SIG-M5 treated with dmso at 0.1 percent for 504 hours (cell line): ENCODE measurements around the gene ZNF414.
"Not testable (repeated sequence)": the region's sequence is repeated elsewhere in the genome, so short reads cannot be mapped to it uniquely, and the experiment has no call there.

Source experiments
- DNase-seq: peaks from one replicate; lab custom pipeline; 2025; ENCODE audit not compliant: unreplicated experiment; lab: John Stamatoyannopoulos, UW

The ZNF414 gene

DNA sequence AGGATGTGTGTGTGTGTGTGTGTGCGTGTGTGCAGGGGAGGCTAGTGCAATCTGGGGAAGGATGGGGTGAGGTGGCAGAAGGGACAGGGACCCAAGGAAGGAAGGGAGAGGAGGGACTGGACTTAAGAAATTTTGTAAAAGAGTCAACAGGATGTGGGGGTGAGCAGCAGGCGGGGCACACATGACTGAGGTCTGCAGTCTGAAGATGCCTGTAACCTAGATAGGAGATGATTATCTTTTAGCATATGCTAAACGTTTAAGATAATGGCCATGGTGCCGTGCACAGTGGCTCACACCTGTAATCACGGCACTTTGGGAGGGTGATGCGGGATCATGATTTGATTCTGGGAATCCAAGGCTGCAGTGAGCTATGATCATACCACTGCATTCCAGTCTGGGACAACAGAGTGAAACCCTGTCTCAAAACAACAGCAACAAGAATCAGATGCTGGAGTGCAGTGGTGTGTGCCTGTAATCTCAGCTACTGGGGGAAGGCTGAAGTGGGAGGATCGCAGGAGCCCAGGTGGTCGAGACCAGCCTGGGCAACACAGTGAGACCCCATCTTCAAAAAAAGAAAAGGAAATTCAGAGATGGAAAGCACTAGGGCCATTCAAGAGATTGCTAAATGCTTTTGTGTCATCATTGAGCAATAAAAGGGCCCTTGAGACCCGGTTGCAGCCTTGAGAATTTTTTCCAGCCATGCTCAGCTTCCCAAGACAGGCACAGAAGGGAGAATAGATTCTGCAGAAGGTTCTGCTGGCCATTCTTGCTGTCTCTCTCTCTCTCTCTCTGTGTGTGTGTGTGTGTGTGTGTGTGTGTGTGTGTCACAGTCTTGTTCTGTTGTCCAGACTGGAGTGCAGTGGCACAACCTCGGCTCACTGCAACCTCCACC is 3.8 kb upstream of the ZNF414 start:
- peak; percentile 86 for DNase-seq

DNA sequence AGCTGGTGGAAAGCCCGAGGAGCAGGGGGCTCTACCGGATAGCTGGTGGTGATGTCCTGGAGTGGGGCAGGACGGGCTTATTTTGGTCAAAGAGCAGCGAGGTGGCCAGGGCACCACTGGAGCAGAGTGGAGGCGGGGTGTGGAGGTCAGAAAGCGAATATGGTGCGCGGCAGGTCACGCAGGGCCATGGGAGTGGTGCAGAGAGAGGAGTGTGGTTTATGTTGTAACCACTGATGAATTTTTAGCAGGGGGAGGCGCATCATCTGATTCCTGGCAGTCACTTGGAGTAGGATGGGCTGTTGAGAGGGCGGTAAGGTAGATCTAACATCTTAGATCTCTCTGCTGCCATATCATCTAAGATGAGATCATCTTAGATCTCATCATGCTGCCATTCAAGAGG is 1.4 kb upstream of the ZNF414 start:
- DNase-seq: peak; percentile 88

DNA sequence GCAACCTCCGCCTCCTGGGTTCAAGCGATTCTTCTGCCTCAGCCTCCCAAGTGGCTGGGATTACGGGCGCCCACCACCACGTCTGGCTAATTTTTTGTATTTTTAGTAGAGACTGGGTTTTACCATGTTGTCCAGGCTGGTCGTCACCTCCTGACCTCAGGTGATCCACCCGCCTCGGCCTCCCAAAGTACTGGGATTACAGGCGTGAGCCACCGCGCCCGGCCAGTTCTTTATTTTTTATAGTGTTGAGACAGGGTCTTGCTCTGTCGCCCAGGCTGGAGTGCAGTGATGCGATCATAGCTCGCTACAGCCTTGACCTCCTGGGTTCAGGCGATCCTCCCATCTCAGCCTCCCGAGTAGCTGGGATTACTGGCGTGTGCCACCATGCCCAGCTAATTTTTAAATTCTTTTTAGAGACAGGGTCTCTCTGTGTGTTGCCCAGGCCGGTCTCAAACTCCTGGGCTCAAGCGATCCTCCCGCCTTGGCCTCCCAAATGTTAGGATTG is 590 bp upstream of the ZNF414 start:
- not testable (repeated sequence) for DNase-seq

- DNase-seq: no peak
These were observed 806 bp downstream of the ZNF414 start for GRCh38 chr19:8513036-8513686.

DNA sequence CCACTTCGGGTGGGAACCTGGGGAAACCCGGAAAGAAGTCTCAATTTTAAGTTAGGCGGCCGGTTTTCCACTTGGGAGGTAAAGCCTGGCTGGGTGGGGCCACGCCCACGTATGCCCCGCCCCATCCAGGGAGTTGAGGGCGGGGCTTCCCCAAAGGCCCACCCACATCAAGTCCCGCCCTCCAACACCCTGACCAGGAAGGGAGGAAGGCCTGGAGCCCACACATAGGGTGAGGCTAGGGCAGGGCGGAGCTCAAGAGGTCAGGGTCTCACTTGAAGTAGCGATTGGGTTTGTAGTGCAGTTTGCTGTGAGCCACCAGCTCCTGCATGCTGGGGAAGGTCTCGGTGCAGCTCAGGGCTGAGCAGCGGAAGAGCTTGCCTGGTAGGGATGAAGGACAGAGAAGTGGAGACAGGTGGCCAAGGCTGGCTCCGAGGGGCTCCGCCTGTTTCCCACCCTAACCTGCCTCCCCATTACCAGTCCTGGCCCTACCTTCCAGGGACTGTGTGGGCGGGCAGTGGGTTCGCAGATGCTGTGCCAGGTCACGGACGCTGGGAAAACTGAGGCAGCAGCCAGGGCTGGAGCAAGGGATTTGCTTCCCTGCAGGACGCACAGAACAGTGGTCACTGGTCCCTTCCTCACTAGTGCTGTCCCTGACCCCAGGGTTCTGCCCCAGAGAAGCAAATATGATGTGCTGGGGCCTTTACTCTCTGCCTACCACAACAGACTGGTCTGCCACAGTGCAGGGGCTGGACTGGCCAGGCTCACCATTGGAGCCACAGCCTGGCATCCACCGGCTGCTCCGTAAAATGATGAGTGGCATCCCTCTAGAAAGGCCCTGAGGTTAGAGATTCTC is 1.6 kb downstream of the ZNF414 start:
- DNase-seq: peak; percentile 44

DNA sequence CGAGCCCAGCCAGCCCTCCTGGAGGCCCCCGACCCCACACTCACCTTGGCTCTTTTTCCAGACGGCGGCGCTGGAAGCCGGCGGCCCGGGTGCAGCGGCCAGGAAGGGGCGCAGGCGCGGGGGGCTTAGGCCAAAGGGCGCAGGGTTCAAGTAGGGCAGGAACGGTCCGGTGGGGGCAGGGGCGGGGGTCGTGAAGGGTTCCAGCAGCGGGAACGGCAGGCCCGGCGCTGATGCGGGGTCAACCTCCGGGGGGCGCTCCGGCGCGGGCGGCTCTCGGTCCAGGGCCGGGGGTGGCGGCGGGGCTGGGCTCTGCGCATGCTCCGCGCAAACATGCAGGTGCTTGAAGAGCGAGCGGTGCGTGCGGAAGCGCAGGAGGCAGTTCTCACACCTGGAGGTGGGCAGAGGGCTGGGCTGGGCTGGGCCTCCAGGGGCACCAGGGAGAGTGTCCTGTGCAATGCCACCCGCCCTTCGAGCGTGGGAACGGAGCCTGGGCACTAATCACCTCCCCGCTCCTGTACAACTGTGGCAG is 2.3 kb downstream of the ZNF414 start:
- no peak for DNase-seq

GRCh38 chr19:8510589-8511115 is 3.3 kb downstream of the ZNF414 start:
- no peak for DNase-seq

- DNase-seq: no peak
These were observed 7.5 kb downstream of the ZNF414 start for GRCh38 chr19:8506402-8506957.

GRCh38 chr19:8505680-8506401 is 8.1 kb downstream of the ZNF414 start:
- DNase-seq: peak; percentile 39

GRCh38 chr19:8504919-8505318 is 9.0 kb downstream of the ZNF414 start:
- DNase-seq: no peak

DNA sequence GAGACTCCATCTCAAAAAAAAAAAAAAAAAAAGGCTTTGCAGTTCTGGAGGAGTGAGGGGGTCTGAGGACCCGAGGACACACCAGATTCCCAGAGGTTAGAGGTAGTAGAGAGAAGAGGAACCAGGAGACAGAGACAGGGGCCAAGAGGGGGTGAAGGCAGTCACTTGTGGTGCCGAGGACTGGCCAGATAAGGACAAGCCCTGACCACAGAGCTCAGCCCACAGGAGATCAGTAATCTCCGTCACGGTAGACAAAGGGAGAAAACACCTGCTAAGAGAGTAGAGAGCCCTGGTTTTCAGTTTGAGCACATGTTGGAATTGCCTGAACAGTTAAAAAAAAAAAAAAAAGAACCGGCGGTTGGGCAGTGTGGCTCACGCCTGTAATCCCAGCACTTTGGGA is 9.8 kb downstream of the ZNF414 start:
- DNase-seq: no peak

- DNase-seq: peak; percentile 46
These were observed 10.5 kb downstream of the ZNF414 start for GRCh38 chr19:8503510-8503909.

- DNase-seq: no peak
These were observed 12.0 kb downstream of the ZNF414 start for GRCh38 chr19:8501981-8502380.

DNA sequence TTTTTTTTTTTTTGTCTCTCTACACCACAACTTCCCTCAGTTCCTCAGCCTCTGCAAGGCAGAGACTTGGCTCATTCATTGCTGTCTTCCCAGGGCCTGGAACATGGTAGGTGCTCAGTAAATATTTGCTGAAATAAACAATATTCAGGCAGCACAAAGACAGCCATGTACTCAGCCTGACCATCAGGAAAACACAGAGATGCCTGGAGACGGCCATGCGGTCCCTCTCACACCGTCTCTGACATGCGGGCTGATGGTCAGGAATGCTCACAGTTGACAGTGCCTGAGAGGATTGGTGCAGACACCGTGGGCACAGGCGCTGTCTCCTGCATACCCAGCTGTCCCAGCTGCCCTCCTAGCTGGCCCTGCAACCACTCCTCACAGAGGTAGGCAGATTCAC is 12.5 kb downstream of the ZNF414 start:
- no peak for DNase-seq

DNA sequence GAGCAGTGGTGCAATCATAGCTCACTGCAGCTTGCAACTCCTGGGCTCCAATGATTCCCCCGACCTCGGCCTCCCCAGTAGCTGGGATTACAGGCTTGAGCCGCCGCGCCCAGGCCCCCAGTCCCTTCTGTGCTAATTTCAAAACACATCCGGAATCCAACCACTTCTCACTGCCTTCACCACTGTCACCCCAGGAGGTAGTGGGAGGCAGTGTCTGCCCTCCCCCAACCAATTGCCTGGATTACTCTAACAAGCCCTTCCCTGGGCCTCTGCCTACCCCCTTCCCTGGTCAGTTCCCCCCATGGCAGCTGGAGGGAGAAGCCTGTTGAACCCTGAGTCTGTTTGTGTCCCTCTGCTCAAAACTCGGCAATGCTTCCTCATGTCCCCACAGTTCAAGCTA is 13.8 kb downstream of the ZNF414 start:
- peak; percentile 97 for DNase-seq

GRCh38 chr19:8499048-8499833 is 14.7 kb downstream of the ZNF414 start:
- no peak for DNase-seq

DNA sequence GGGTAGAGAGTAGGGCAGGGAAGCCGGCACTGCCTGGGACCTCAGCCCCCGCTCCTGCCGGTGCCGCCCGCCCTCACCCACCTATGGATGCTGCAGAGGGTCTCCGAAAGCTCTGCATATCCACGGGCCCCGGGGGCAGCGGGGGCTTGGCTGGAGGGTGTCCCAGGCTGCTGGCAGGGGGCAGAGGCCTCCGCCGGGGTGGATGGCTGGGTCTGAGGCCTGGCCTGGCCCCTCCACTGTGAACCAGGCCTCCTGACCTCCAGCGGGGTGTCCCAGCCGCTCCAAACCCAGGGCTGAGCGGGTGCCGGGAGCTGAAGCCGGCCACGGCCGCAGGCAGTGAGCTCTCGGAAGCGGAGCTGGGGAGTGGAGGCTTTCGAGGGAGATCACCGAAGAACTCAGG is 15.7 kb downstream of the ZNF414 start:
- no peak for DNase-seq

GRCh38 chr19:8494158-8494557 is 19.8 kb downstream of the ZNF414 start:
- DNase-seq: peak; percentile 92

DNA sequence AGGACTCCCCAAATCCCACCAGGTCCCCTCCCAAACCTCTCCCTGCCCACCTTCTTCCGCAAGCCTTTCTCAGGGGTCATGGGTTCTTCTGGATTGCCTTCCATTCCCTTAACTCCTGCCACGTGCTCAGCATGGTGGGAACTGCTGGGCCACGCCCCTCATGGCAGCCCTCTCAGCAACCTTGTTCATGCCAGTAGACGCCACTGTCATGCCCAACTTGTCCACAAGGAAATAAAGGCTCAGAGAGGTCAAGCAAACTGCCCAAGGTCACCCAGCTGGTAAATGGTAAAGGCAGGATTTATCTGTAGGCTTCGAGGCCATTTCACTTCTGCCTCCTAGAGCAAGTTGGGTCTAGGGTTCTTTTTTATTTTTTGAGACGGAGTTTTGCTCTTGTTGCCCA is 22.4 kb downstream of the ZNF414 start:
- DNase-seq: no peak
